Vagina (tissue), 2 donors: ENCODE measurements around the gene FLVCR1. TPM values are rescaled to one million over a fixed set of nuclear protein-coding genes. Genes with fewer than 3 reads are reported as not detected.
"Not testable (repeated sequence)": the region's sequence is repeated elsewhere in the genome, so short reads cannot be mapped to it uniquely, and the experiment has no call there.

Source experiments
- DNase-seq, 2 donors: peaks; one replicate each; pipeline ENCODE4 v3.0.0-alpha.2; 2017; ENCODE audit errors: extremely low spot score in 2 of 2
- H3K27ac ChIP-seq: fragments of 200-600 bp; sonication (generic); one replicate; pipeline ENCODE4 v1.5.1; 2019
- H3K27me3 ChIP-seq: fragments of 200-600 bp; sonication (generic); one replicate; pipeline ENCODE4 v1.5.1; 2019
- H3K36me3 ChIP-seq, 2 donors: fragments of 200-600 bp; sonication (generic); one replicate each; pipeline ENCODE4 v1.5.1; 2017 to 2019
- H3K4me1 ChIP-seq: fragments of 200-600 bp; sonication (generic); one replicate; pipeline ENCODE4 v1.5.1; 2019
- H3K4me3 ChIP-seq, 2 donors: fragments of 200-600 bp; sonication (generic); 1 replicate in 1 of 2; 2 replicates in 1 of 2; pipeline ENCODE4 v1.5.1; 2016 to 2019
- H3K9me3 ChIP-seq: fragments of 200-600 bp; sonication (generic); one replicate; pipeline ENCODE4 v1.5.1; 2019
- POLR2A ChIP-seq, 2 donors: fragments of 450-650 bp; IDR thresholded peaks; one replicate each; pipeline ENCODE4 v1.6.1; 2017; ENCODE audit warnings: antibody characterized with exemption in 2 of 2, mild to moderate bottlenecking in 2 of 2, moderate library complexity in 2 of 2
- POLR2AphosphoS5 ChIP-seq, 2 donors: sonication (generic); formaldehyde crosslinking; IDR thresholded peaks; one replicate each; pipeline ENCODE4 v1.9.0; 2017; ENCODE audit warnings: antibody characterized with exemption in 2 of 2, mild to moderate bottlenecking in 2 of 2, low read depth in 1 of 2; ENCODE audit not compliant: insufficient read depth in 1 of 2
- intact Hi-C: fragments of 100-400 bp; cut with DNase I; formaldehyde crosslinking; loops from one replicate; pipeline ENCODE4 v1.15.1; 2023
- total RNA-seq: library from RNA; depleted of rRNA; stranded (reverse); fragments of >200 nt; gene quantifications from one replicate; pipeline ENCODE4 v1.2.3, GENCODE V29; 2016
- TF ChIP-seq, protein P1 (sequence below), 3 experiments: fragments of 450-650 bp in 2 of 3; fragments of 200-600 bp in 1 of 3; sonication (generic) in 1 of 3; IDR thresholded peaks; one replicate each; pipeline ENCODE4 v1.5.1; 2017 to 2019; ENCODE audit warnings: antibody characterized with exemption in 3 of 3, mild to moderate bottlenecking in 2 of 3, moderate library complexity in 2 of 3

Gene FLVCR1
- total RNA-seq, 1 donor from 2014 or later = 5.6 TPM

DNA sequence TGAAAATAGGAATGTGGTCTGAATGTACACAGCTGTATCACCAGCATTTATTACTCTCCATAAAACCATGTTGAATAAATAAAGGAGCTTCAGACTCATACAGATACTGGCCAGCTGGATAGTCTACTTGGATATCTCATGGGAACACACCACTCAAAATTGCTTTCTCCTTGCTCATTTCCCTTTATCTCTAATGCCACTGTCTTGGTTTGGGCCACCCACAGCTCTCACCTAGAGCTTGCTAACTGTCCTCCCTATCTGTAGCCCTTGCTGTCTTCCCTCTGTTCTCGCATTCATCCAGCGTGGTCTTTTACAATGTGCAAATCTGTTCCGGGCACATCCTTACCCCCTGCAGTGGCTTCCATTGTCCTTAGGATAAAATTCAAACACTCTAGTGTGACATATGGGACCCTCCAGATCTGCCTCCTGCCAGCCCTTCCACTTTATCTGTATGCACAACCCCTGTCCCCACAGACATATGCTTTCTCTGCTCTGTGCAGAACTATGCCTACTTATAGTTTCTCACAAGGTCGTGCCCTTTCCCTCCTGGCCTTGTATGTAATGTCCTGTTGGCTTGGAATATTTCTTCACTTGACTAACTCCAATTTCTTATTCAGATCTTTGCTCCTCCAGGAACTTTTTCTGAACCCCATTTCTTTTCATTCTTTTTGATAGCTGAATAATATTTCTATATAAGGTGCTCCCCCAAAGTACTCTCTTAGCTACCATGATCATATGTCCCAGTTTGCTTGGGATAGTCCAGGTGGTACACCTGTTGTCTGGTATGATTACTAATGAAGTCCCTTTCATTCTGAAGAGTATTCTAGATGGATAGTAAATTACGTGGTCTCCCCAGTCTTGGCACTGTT is 2.9 kb downstream of the FLVCR1 start:
- peaks cover 40% of the 10 kb centered on the region for H3K4me1 ChIP-seq

DNA sequence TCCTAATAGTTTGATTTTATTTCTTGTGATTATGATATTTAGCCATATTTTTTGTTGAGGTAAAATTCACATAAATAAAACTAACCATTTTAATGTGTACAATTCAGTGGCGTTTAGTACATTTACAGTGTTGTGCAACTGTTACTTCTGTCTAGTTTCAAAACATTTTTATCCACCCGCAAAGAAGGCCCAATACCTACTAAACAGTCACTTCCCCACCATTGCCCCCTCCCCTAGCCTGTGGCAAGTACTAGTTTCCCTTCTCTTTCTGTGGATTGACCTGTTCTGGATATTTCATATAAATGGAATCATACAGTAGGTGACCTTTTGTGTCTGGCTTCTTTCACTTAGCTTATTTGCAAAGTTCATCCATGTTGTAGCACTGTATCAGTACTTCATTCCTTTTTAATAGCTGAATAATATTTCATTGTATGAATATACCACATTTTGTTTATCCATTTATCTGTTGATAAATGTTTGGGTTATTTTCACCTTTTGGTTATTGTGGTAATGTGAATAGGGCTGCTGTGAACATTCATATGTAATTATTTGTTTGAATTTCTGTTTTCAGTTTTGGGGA is 4.1 kb downstream of the FLVCR1 start:
- Histone ChIP-seq H3K4me3 (no peak overlapping the region), H3K27me3 (no peaks in the 10 kb centered on the region), H3K9me3 (no peaks in the 10 kb centered on the region), H3K36me3 (no peaks in the 10 kb centered on the region), H3K4me1 (peaks cover 30% of the 10 kb centered on the region), H3K27ac (no peak overlapping the region)
- TF ChIP-seq, protein P1, sequence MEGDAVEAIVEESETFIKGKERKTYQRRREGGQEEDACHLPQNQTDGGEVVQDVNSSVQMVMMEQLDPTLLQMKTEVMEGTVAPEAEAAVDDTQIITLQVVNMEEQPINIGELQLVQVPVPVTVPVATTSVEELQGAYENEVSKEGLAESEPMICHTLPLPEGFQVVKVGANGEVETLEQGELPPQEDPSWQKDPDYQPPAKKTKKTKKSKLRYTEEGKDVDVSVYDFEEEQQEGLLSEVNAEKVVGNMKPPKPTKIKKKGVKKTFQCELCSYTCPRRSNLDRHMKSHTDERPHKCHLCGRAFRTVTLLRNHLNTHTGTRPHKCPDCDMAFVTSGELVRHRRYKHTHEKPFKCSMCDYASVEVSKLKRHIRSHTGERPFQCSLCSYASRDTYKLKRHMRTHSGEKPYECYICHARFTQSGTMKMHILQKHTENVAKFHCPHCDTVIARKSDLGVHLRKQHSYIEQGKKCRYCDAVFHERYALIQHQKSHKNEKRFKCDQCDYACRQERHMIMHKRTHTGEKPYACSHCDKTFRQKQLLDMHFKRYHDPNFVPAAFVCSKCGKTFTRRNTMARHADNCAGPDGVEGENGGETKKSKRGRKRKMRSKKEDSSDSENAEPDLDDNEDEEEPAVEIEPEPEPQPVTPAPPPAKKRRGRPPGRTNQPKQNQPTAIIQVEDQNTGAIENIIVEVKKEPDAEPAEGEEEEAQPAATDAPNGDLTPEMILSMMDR (IDR thresholded peaks at IDR 0.05) = no peak
- no peak for TF ChIP-seq POLR2A (IDR thresholded peaks at IDR 0.05)
- intact Hi-C loops = no loop called here
- no peak for DNase-seq

More for the DNA sequence above, 2.9 kb downstream of the FLVCR1 start:
- no peaks in the 10 kb centered on the region for H3K9me3 ChIP-seq
- no peak overlapping the region for H3K27ac ChIP-seq
- TF ChIP-seq, protein P1 (IDR thresholded peaks at IDR 0.05) = no peak
- TF ChIP-seq POLR2A (IDR thresholded peaks at IDR 0.05) (no peak), POLR2AphosphoS5 (IDR thresholded peaks at IDR 0.05; ENCODE audit: insufficient read depth in 1 of 2, low read depth in 1 of 2) (no peak)
- H3K27me3 ChIP-seq = no peaks in the 10 kb centered on the region
- H3K36me3 ChIP-seq = no peaks in the 10 kb centered on the region
- intact Hi-C loops = no loop called here
- no peak for DNase-seq
- no peak overlapping the region for H3K4me3 ChIP-seq

DNA sequence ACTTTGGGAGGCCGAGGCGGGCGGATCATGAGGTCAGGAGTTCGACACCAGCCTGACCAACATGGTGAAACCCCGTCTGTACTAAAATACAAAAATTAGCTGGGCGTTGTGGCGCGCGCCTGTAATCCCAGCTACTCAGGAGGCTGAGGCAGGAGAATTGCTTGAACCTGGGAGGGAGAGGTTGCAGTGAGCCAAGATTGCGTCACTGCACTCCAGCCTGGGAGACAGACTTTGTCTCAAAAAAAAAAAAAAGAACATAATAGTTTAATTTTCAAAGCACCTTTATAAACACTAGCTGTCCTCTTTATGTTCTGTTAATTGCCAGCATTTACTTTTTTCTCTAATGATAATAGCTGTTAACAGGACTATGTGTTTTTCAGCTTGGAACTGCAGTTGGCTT is 5.3 kb downstream of the FLVCR1 start:
- H3K4me3 ChIP-seq, H3K9me3 ChIP-seq, DNase-seq, H3K27me3 ChIP-seq, intact Hi-C loops, H3K27ac ChIP-seq, H3K36me3 ChIP-seq: not testable (repeated sequence)
- peaks cover 25% of the 10 kb centered on the region for H3K4me1 ChIP-seq

DNA sequence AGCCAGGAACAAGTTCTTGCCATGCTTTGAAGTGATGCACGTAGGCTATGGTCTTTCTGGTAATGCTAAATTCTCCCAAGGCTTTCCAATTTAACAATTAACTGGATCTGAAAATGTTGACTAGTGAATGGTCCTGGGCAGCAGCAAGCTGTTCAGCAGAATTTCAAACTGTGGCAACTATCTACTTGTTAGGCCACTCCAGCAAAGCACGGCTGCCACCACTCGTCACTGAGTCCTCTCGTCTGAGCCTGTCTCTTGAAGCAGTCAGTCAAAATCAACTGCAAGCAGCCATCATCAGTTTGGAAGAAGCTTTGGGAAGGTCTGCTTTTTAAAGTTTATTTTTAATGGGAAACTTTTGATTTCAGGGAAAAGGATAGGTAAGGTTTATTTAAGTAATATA is 6.1 kb downstream of the FLVCR1 start:
- no peak overlapping the region for H3K4me3 ChIP-seq
- no peak overlapping the region for H3K27ac ChIP-seq
- intact Hi-C loops = no loop called here
- DNase-seq = no peak
- H3K4me1 ChIP-seq = peaks cover 20% of the 10 kb centered on the region
- H3K27me3 ChIP-seq = no peaks in the 10 kb centered on the region
- H3K9me3 ChIP-seq = no peaks in the 10 kb centered on the region
- H3K36me3 ChIP-seq = peaks cover 0 to 9% of the 10 kb centered on the region in 2 donors
- TF ChIP-seq POLR2A (IDR thresholded peaks at IDR 0.05) (no peak), POLR2AphosphoS5 (IDR thresholded peaks at IDR 0.05; ENCODE audit: insufficient read depth in 1 of 2, low read depth in 1 of 2) (no peak)
- TF ChIP-seq, protein P1 (IDR thresholded peaks at IDR 0.05) = no peak

DNA sequence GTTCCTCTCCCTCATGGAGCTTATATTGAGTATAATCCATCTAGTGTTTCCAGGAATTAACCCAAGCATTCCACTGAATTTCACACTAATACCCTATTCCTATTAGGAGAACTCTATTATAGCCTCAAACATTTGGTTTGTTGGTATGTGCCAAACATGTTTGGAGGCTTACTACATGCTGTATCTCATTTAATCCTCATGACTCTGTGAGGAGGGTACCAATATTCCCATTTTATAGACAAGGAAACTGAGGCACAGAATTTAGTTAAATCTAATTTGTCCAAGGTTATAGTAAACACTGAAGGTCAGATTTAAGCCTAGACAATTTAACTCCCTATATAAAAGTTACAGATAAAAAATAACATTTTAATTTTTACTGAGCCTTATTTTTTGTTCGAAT is 9.1 kb downstream of the FLVCR1 start:
- H3K9me3 ChIP-seq = no peaks in the 10 kb centered on the region
- H3K36me3 ChIP-seq = peaks cover 0 to 9% of the 10 kb centered on the region in 2 donors
- intact Hi-C loops = no loop called here
- no peaks in the 10 kb centered on the region for H3K27me3 ChIP-seq
- no peak overlapping the region for H3K4me3 ChIP-seq
- DNase-seq = no peak
- no peaks in the 10 kb centered on the region for H3K4me1 ChIP-seq
- TF ChIP-seq, protein P1 (IDR thresholded peaks at IDR 0.05) = no peak
- TF ChIP-seq POLR2AphosphoS5 (IDR thresholded peaks at IDR 0.05; ENCODE audit: insufficient read depth in 1 of 2, low read depth in 1 of 2) (no peak), POLR2A (IDR thresholded peaks at IDR 0.05) (no peak)
- no peak overlapping the region for H3K27ac ChIP-seq
